ENCODE data around the gene RANBP2. TPM values are rescaled to one million over a fixed set of nuclear protein-coding genes. Genes with fewer than 3 reads are reported as not detected.
"Not testable (repeated sequence)": the region's sequence is repeated elsewhere in the genome, so short reads cannot be mapped to it uniquely, and the experiment has no call there.

Gene RANBP2
- total and polyA plus RNA-seq, 2 donors (not counting 1 experiment from before 2014, with no cell fraction given), result 17.2 to 59.3 TPM

DNA sequence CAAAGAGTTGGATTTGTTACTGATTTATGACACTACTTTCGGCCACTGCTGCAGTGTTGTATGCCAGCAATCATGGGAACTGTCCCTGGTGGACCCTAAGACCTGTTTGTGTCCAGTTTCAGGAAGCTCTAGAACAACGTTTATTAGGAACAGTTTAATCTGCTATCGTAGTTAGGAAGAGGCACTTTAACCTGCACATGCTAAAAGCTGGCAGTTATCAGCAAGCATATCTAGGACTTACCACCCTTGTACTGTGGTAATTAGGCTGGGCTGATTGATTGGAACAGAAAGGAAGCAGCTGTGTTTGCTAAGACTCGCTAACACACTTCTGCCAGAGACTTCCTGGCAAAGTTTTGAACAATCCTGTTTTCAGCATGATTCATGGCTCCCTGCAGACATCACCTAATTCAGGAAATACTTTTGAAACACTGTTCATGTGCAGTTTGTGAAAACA is 41.1 kb upstream of the RANBP2 start:
- H4K20me1 ChIP-seq (ENCODE audit: control insufficient read depth, extremely low read depth, insufficient read depth, low read length); H3K27me3 ChIP-seq (ENCODE audit: control insufficient read depth, insufficient read depth, low read length); H3K79me2 ChIP-seq (ENCODE audit: control insufficient read depth, insufficient read depth, low read length); H2AFZ ChIP-seq (ENCODE audit: low read length); H3K27ac ChIP-seq (ENCODE audit: insufficient read depth, low read length); H3K4me2 ChIP-seq (ENCODE audit: extremely low read depth, insufficient read depth, low read length); H3K9ac ChIP-seq (ENCODE audit: insufficient read depth, low read length); H3K4me3 ChIP-seq (replicated peaks in 1 of 4; ENCODE audit: control extremely low read depth in 1 of 4, insufficient read depth in 1 of 4, low read depth in 3 of 4, low read length in 4 of 4); H3K36me3 ChIP-seq (ENCODE audit: control insufficient read depth, insufficient read depth, low read length); H3K9me3 ChIP-seq (ENCODE audit: control insufficient read depth, insufficient read depth, low read depth, low read length); H3K4me1 ChIP-seq (ENCODE audit: control insufficient read depth, extremely low read depth, insufficient read depth, low read length): not testable (repeated sequence)
- DNase-seq (ENCODE audit: low read depth in 2 of 2), result peak; percentile 49 to 91

DNA sequence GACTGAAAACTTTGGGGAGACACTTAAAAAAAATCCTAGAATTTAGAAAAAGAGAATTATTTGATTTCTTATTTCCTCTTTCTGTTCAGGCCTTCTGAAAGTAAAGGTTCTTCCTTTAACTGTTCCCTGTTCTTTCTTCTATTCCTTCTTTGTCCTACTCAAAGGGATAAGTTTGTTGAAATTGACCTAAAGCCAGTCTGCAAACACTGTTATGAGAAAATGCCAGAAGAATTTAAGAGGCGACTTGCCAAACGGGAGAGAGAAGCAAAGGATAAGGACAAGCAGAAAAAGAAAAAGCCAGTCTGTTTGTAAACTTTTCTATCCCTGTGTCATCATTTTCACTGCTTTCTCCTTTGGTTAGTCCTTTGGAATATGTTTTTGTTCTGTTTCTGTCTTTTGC is 38.5 kb upstream of the RANBP2 start:
- H3K4me1 ChIP-seq (ENCODE audit: control insufficient read depth, extremely low read depth, insufficient read depth, low read length); H3K4me2 ChIP-seq (ENCODE audit: extremely low read depth, insufficient read depth, low read length); H3K9me3 ChIP-seq (ENCODE audit: control insufficient read depth, insufficient read depth, low read depth, low read length); DNase-seq (ENCODE audit: low read depth in 2 of 2); H2AFZ ChIP-seq (ENCODE audit: low read length); H3K4me3 ChIP-seq (replicated peaks in 1 of 4; ENCODE audit: control extremely low read depth in 1 of 4, insufficient read depth in 1 of 4, low read depth in 3 of 4, low read length in 4 of 4); H4K20me1 ChIP-seq (ENCODE audit: control insufficient read depth, extremely low read depth, insufficient read depth, low read length); H3K27me3 ChIP-seq (ENCODE audit: control insufficient read depth, insufficient read depth, low read length); H3K27ac ChIP-seq (ENCODE audit: insufficient read depth, low read length); H3K36me3 ChIP-seq (ENCODE audit: control insufficient read depth, insufficient read depth, low read length); H3K79me2 ChIP-seq (ENCODE audit: control insufficient read depth, insufficient read depth, low read length); H3K9ac ChIP-seq (ENCODE audit: insufficient read depth, low read length): not testable (repeated sequence)

DNA sequence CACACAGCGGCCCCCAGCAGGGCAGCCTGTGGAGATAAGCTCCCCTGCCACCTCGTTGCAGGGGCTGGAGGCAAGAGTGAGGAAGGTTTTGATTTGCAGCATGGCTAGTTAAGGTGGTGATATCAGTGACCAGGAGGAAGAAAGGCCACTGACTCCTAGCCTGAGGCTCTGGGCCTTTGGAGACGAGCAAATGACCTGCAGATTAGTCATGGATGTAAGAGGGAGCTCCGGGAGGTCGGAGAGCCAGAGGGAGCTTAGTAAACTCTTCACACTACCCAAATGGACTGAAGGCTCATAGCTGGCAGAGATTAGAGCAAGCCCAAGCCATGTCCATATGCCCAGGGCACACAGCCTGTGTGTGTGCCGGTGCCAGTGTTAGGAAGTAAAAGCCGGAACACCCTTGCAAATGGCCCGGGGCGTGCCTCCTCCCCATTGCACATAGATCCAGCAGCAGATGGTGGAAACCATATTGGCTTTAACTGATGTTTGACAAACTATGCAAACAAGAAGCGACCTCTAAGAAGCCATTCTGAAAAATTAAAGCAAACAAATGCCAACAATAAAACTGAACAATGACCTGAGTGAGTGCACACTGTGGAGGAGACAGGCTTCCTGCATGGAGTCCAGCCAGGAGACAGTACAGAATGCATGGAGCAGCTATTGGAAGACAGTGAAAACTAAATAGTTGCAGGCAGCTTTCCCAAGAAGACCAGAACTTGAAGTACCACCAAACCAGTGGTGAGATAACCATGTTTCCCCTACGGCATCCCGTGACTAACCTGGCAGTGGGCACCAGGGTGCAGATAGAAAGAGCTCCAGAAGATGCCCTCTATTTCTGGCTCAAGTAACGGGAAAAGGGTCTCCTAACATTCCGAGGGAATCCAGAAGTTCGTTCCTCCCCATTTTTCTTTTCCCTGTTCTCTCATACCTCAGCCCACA is 30.2 kb upstream of the RANBP2 start:
- H3K9me3 ChIP-seq (ENCODE audit: control insufficient read depth, insufficient read depth, low read depth, low read length); H3K36me3 ChIP-seq (ENCODE audit: control insufficient read depth, insufficient read depth, low read length); H3K27me3 ChIP-seq (ENCODE audit: control insufficient read depth, insufficient read depth, low read length); H3K4me1 ChIP-seq (ENCODE audit: control insufficient read depth, extremely low read depth, insufficient read depth, low read length); DNase-seq (ENCODE audit: low read depth in 2 of 2); H3K9ac ChIP-seq (ENCODE audit: insufficient read depth, low read length); H3K4me2 ChIP-seq (ENCODE audit: extremely low read depth, insufficient read depth, low read length); H3K4me3 ChIP-seq (replicated peaks in 1 of 4; ENCODE audit: control extremely low read depth in 1 of 4, insufficient read depth in 1 of 4, low read depth in 3 of 4, low read length in 4 of 4); H3K79me2 ChIP-seq (ENCODE audit: control insufficient read depth, insufficient read depth, low read length); H4K20me1 ChIP-seq (ENCODE audit: control insufficient read depth, extremely low read depth, insufficient read depth, low read length); H3K27ac ChIP-seq (ENCODE audit: insufficient read depth, low read length); H2AFZ ChIP-seq (ENCODE audit: low read length): not testable (repeated sequence)

DNA sequence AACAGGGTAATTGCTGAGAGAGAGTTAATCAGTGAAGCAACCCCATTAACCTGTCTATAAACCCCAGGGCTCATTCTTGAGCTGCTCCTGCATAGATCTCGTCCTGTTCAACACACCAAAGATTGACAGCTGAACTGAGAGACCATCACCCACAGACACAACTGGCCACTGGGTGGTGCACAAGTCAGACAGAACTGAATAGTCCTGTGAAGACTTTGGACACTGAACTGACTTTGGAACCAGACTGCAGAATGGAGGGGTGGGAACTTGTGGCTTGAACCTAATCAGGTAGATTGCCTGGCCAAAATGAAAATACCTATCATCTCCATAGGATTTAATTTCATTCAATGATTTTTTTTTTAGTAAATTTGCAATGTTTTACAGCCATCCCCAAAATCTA is 29.3 kb upstream of the RANBP2 start:
- not testable (repeated sequence) for H3K27ac ChIP-seq (ENCODE audit: insufficient read depth, low read length); DNase-seq (ENCODE audit: low read depth in 2 of 2); H3K36me3 ChIP-seq (ENCODE audit: control insufficient read depth, insufficient read depth, low read length); H3K9me3 ChIP-seq (ENCODE audit: control insufficient read depth, insufficient read depth, low read depth, low read length); H3K27me3 ChIP-seq (ENCODE audit: control insufficient read depth, insufficient read depth, low read length); H4K20me1 ChIP-seq (ENCODE audit: control insufficient read depth, extremely low read depth, insufficient read depth, low read length); H2AFZ ChIP-seq (ENCODE audit: low read length); H3K9ac ChIP-seq (ENCODE audit: insufficient read depth, low read length); H3K4me1 ChIP-seq (ENCODE audit: control insufficient read depth, extremely low read depth, insufficient read depth, low read length); H3K79me2 ChIP-seq (ENCODE audit: control insufficient read depth, insufficient read depth, low read length); H3K4me3 ChIP-seq (replicated peaks in 1 of 4; ENCODE audit: control extremely low read depth in 1 of 4, insufficient read depth in 1 of 4, low read depth in 3 of 4, low read length in 4 of 4); H3K4me2 ChIP-seq (ENCODE audit: extremely low read depth, insufficient read depth, low read length)

DNA sequence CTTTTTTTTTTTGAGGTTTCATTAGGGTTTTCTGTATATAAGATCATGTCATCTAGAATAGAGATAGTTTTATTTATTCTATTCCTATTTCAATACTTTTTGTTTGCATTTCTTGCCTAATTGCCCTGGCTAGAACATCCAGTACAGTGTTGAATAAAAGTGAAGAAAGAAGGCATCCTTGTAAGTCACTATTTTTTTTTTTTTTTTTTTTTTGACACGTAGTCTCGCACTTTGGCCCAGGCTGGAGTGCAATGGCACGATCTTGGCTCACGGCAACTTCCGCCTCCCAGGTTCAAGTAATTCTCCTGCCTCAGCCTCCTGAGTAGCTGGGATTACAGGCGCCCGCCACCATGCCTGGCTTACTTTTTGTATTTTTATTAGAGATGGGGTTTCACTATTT is 27.8 kb upstream of the RANBP2 start:
- Histone ChIP-seq H3K4me1 (ENCODE audit: control insufficient read depth, extremely low read depth, insufficient read depth, low read length) (no peaks in the 10 kb centered on the region), H4K20me1 (ENCODE audit: control insufficient read depth, extremely low read depth, insufficient read depth, low read length) (no peaks in the 10 kb centered on the region), H3K79me2 (ENCODE audit: control insufficient read depth, insufficient read depth, low read length) (no peaks in the 10 kb centered on the region), H3K36me3 (ENCODE audit: control insufficient read depth, insufficient read depth, low read length) (no peaks in the 10 kb centered on the region), H3K9me3 (ENCODE audit: control insufficient read depth, insufficient read depth, low read depth, low read length) (no peaks in the 10 kb centered on the region), H3K27me3 (ENCODE audit: control insufficient read depth, insufficient read depth, low read length) (no peaks in the 10 kb centered on the region), H3K9ac (ENCODE audit: insufficient read depth, low read length) (no peak overlapping the region), H3K27ac (ENCODE audit: insufficient read depth, low read length) (no peak overlapping the region), H3K4me3 (replicated peaks in 1 of 4; ENCODE audit: control extremely low read depth in 1 of 4, insufficient read depth in 1 of 4, low read depth in 3 of 4, low read length in 4 of 4) (no peak overlapping the region), H3K4me2 (ENCODE audit: extremely low read depth, insufficient read depth, low read length) (no peak overlapping the region), H2AFZ (ENCODE audit: low read length) (no peak overlapping the region)
- DNase-seq (ENCODE audit: low read depth in 2 of 2), result no peak
- no peak for TF ChIP-seq EZH2 (IDR thresholded peaks at IDR 0.05; ENCODE audit: low read length, missing control alignments)
- TF ChIP-seq, protein P1, sequence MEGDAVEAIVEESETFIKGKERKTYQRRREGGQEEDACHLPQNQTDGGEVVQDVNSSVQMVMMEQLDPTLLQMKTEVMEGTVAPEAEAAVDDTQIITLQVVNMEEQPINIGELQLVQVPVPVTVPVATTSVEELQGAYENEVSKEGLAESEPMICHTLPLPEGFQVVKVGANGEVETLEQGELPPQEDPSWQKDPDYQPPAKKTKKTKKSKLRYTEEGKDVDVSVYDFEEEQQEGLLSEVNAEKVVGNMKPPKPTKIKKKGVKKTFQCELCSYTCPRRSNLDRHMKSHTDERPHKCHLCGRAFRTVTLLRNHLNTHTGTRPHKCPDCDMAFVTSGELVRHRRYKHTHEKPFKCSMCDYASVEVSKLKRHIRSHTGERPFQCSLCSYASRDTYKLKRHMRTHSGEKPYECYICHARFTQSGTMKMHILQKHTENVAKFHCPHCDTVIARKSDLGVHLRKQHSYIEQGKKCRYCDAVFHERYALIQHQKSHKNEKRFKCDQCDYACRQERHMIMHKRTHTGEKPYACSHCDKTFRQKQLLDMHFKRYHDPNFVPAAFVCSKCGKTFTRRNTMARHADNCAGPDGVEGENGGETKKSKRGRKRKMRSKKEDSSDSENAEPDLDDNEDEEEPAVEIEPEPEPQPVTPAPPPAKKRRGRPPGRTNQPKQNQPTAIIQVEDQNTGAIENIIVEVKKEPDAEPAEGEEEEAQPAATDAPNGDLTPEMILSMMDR (conservative IDR thresholded peaks at IDR 0.05 in 1 of 2, IDR thresholded peaks at IDR 0.05 in 1 of 2; ENCODE audit: low read depth in 1 of 2, low read length in 2 of 2), result no peak

Measured in fibroblast of lung (primary cell).